HEK293 (cell line): Measurements from ENCODE around the gene EBF4.

Experiments used
- CTCF ChIA-PET: fragments of 350-600 bp; formaldehyde crosslinking; extraction: SDS; loops from one replicate; lab custom pipeline; 2021; ENCODE audit warnings: antibody characterized with exemption; lab: Yijun Ruan, JAX
- POLR2A ChIA-PET: fragments of 300-600 bp; formaldehyde crosslinking; extraction: SDS; loops from one replicate; lab custom pipeline; 2020; ENCODE audit warnings: antibody characterized with exemption, inconsistent platforms; lab: Yijun Ruan, JAX
- H3K27ac ChIP-seq: fragments of 200-500 bp; sonication (Bioruptor generic); 2 replicates; pipeline ENCODE4 v1.5.1; 2014; ENCODE audit warnings: low read depth, low read length, control low read depth, inconsistent platforms; ENCODE audit errors: extremely low read depth
- H3K36me3 ChIP-seq, 2 experiments: fragments of 200-500 bp in 1 of 2; sonication (Bioruptor generic) in 1 of 2; 1 replicate in 1 of 2; 2 replicates in 1 of 2; pipeline ENCODE4 v1.5.1; 2014 to 2017; ENCODE audit warnings: inconsistent platforms in 2 of 2, low read length in 2 of 2; ENCODE audit not compliant: control insufficient read depth in 2 of 2, insufficient read depth in 1 of 2
- H3K4me1 ChIP-seq: fragments of 200-500 bp; sonication (Bioruptor generic); 2 replicates; pipeline ENCODE4 v1.5.1; 2014; ENCODE audit warnings: mild to moderate bottlenecking, low read length, inconsistent platforms; ENCODE audit not compliant: control insufficient read depth, insufficient read depth
- H3K4me3 ChIP-seq: 2 replicates; pipeline ENCODE4 v1.5.1; 2011; ENCODE audit warnings: low read depth, mild to moderate bottlenecking, control low read depth, low read length, moderate library complexity
- H3K9me3 ChIP-seq: fragments of 200-500 bp; sonication (Bioruptor generic); 2 replicates; pipeline ENCODE4 v1.5.1; 2014; ENCODE audit warnings: low read depth, low read length, inconsistent platforms; ENCODE audit not compliant: control insufficient read depth, insufficient read depth
- EGR2 ChIP-seq: fragments of 450-650 bp; formaldehyde crosslinking; IDR thresholded peaks from 2 replicates; pipeline ENCODE4 v1.5.1; 2016; ENCODE audit warnings: low read depth, missing biosample characterization, missing genetic modification characterization
- ELK4 ChIP-seq: IDR thresholded peaks from 2 replicates; pipeline ENCODE4 v1.6.1; 2011; ENCODE audit warnings: mild to moderate bottlenecking, low read depth, low read length, borderline replicate concordance
- GLI4 ChIP-seq: fragments of 450-650 bp; formaldehyde crosslinking; IDR thresholded peaks from 2 replicates; pipeline ENCODE4 v1.5.1; 2016; ENCODE audit warnings: missing biosample characterization, missing genetic modification characterization
- IKZF3 ChIP-seq: fragments of 450-650 bp; IDR thresholded peaks from 2 replicates; pipeline ENCODE4 v1.5.0; 2018; ENCODE audit warnings: missing biosample characterization, mild to moderate bottlenecking, missing genetic modification characterization, moderate library complexity
- RBAK ChIP-seq: fragments of 450-650 bp; formaldehyde crosslinking; IDR thresholded peaks from 2 replicates; pipeline ENCODE4 v1.5.1; 2016; ENCODE audit warnings: missing biosample characterization, missing genetic modification characterization
- SCRT1 ChIP-seq: fragments of 450-650 bp; formaldehyde crosslinking; IDR thresholded peaks from 2 replicates; pipeline ENCODE4 v1.5.1; 2016; ENCODE audit warnings: missing biosample characterization, missing genetic modification characterization, borderline replicate concordance
- TRIM28 ChIP-seq: IDR thresholded peaks from 2 replicates; pipeline ENCODE4 v1.6.1; 2011; ENCODE audit warnings: low read length, control low read depth, borderline replicate concordance
- ZBTB1 ChIP-seq: fragments of 450-650 bp; formaldehyde crosslinking; IDR thresholded peaks from 2 replicates; pipeline ENCODE4 v1.5.1; 2016; ENCODE audit warnings: missing biosample characterization, missing genetic modification characterization
- ZBTB7A ChIP-seq: fragments of 450-650 bp; formaldehyde crosslinking; IDR thresholded peaks from 2 replicates; pipeline ENCODE4 v1.5.1; 2016; ENCODE audit warnings: low read depth, missing biosample characterization, missing genetic modification characterization
- ZFP37 ChIP-seq: fragments of 450-650 bp; formaldehyde crosslinking; IDR thresholded peaks from 2 replicates; pipeline ENCODE4 v1.5.1; 2016; ENCODE audit warnings: missing biosample characterization, missing genetic modification characterization
- ZNF148 ChIP-seq: fragments of 450-650 bp; formaldehyde crosslinking; IDR thresholded peaks from 2 replicates; pipeline ENCODE4 v1.5.0; 2017; ENCODE audit warnings: missing biosample characterization, missing genetic modification characterization, borderline replicate concordance
- ZNF174 ChIP-seq: fragments of 450-650 bp; formaldehyde crosslinking; IDR thresholded peaks from 2 replicates; pipeline ENCODE4 v1.5.0; 2017; ENCODE audit warnings: missing biosample characterization, mild to moderate bottlenecking, missing genetic modification characterization
- ZNF175 ChIP-seq: fragments of 450-650 bp; formaldehyde crosslinking; IDR thresholded peaks from 2 replicates; pipeline ENCODE4 v1.5.1; 2016; ENCODE audit warnings: missing biosample characterization, missing genetic modification characterization
- ZNF221 ChIP-seq: fragments of 450-650 bp; formaldehyde crosslinking; IDR thresholded peaks from 2 replicates; pipeline ENCODE4 v1.5.1; 2017; ENCODE audit warnings: missing biosample characterization, missing genetic modification characterization, borderline replicate concordance
- ZNF391 ChIP-seq: fragments of 450-650 bp; formaldehyde crosslinking; IDR thresholded peaks from 2 replicates; pipeline ENCODE4 v1.5.1; 2016; ENCODE audit warnings: low read depth, missing biosample characterization, missing genetic modification characterization, borderline replicate concordance
- ZNF449 ChIP-seq: fragments of 450-650 bp; formaldehyde crosslinking; IDR thresholded peaks from 2 replicates; pipeline ENCODE4 v1.5.1; 2017; ENCODE audit warnings: missing biosample characterization, mild to moderate bottlenecking, missing genetic modification characterization, moderate library complexity
- ZNF510 ChIP-seq: fragments of 450-650 bp; formaldehyde crosslinking; IDR thresholded peaks from 2 replicates; pipeline ENCODE4 v1.5.1; 2018; ENCODE audit warnings: mild to moderate bottlenecking, missing genetic modification characterization, missing biosample characterization; ENCODE audit not compliant: insufficient replicate concordance
- ZNF626 ChIP-seq: fragments of 450-650 bp; sonication (Bioruptor Pico); formaldehyde crosslinking; IDR thresholded peaks from 2 replicates; pipeline ENCODE4 v1.5.1; 2018; ENCODE audit warnings: missing biosample characterization, missing genetic modification characterization, inconsistent platforms
- ZNF701 ChIP-seq: fragments of 450-650 bp; formaldehyde crosslinking; IDR thresholded peaks from 2 replicates; pipeline ENCODE4 v1.5.1; 2016; ENCODE audit warnings: missing biosample characterization, missing genetic modification characterization
- ZNF76 ChIP-seq: fragments of 450-650 bp; formaldehyde crosslinking; IDR thresholded peaks from 2 replicates; pipeline ENCODE4; 2016; ENCODE audit warnings: low read depth, missing biosample characterization, missing genetic modification characterization, borderline replicate concordance
- ZNF837 ChIP-seq: fragments of 450-650 bp; formaldehyde crosslinking; IDR thresholded peaks from 2 replicates; pipeline ENCODE4 v1.5.1; 2016; ENCODE audit warnings: missing biosample characterization, missing genetic modification characterization
- ZNF843 ChIP-seq: fragments of 450-650 bp; formaldehyde crosslinking; IDR thresholded peaks from 2 replicates; pipeline ENCODE4 v1.5.1; 2016; ENCODE audit warnings: missing biosample characterization, missing genetic modification characterization
- ZSCAN5A ChIP-seq: fragments of 450-650 bp; formaldehyde crosslinking; IDR thresholded peaks from 2 replicates; pipeline ENCODE4 v1.5.1; 2016; ENCODE audit warnings: missing biosample characterization, missing genetic modification characterization
- TF ChIP-seq, protein P1 (sequence below): fragments of 450-650 bp; formaldehyde crosslinking; IDR thresholded peaks from 2 replicates; pipeline ENCODE4; 2016; ENCODE audit warnings: missing biosample characterization, missing genetic modification characterization
- TF ChIP-seq, protein P2 (sequence below): fragments of 450-650 bp; formaldehyde crosslinking; IDR thresholded peaks from 2 replicates; pipeline ENCODE4 v1.5.1; 2016; ENCODE audit warnings: missing biosample characterization, missing genetic modification characterization, borderline replicate concordance

EBF4 gene

GRCh38 chr20:2767768-2768631 lies 75.4 kb downstream of the EBF4 start:
- Histone ChIP-seq H3K27ac (no peak overlapping the region), H3K4me1 (no peaks in the 10 kb centered on the region), H3K36me3 (no peaks in the 10 kb centered on the region), H3K4me3 (no peak overlapping the region), H3K9me3 (no peaks in the 10 kb centered on the region)
- ChIA-PET CTCF (interaction anchor here (0.5 to 1.4 kb wide), 6 partner anchors 12 to 84 kb away, joined by 3 to 6 read pairs (median 6); no protein-coding TSS in a partner anchor), POLR2A (no interaction called here)
- TF ChIP-seq ZNF510 (tag by site-specific recombination), result no peak
- TF ChIP-seq ZNF391, result no peak
- TF ChIP-seq IKZF3 (tag by site-specific recombination), result no peak
- TF ChIP-seq, protein P1, sequence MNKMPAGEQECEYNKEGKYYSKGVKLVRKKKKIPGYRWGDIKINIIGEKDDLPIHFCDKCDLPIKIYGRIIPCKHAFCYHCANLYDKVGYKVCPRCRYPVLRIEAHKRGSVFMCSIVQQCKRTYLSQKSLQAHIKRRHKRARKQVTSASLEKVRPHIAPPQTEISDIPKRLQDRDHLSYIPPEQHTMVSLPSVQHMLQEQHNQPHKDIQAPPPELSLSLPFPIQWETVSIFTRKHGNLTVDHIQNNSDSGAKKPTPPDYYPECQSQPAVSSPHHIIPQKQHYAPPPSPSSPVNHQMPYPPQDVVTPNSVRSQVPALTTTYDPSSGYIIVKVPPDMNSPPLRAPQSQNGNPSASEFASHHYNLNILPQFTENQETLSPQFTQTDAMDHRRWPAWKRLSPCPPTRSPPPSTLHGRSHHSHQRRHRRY (tag by site-specific recombination), result no peak
- no peak for TF ChIP-seq ZNF837 (tag by site-specific recombination)
- no peak for TF ChIP-seq ZNF626
- no peak for TF ChIP-seq ZNF174 (tag by site-specific recombination)
- no peak for TF ChIP-seq GLI4 (tag by site-specific recombination)
- 0 out of 2 replicates have a peak, but pooled peaks have one; percentile 47 for TF ChIP-seq ZNF449 (tag by site-specific recombination)
- TF ChIP-seq EGR2 (tag by site-specific recombination), result peak; percentile 15; the same call in 1 of the 2 replicates
- no peak for TF ChIP-seq ZNF76 (tag by site-specific recombination)
- TF ChIP-seq ZBTB1 (tag by site-specific recombination), result no peak
- no peak for TF ChIP-seq RBAK (tag by site-specific recombination)
- no peak for TF ChIP-seq ZNF843 (tag by site-specific recombination)
- no peak for TF ChIP-seq ZNF701 (tag by site-specific recombination)
- no peak for TF ChIP-seq TRIM28

- CTCF ChIA-PET, result interaction anchor here (0.6 to 1.3 kb wide), 3 partner anchors 16 to 122 kb away, joined by 3 to 5 read pairs (median 3); no protein-coding TSS in a partner anchor
- no peaks in the 10 kb centered on the region for H3K4me1 ChIP-seq
- POLR2A ChIA-PET, result no interaction called here
- no peaks in the 10 kb centered on the region for H3K9me3 ChIP-seq
- H3K36me3 ChIP-seq, result no peaks in the 10 kb centered on the region
- no peak overlapping the region for H3K4me3 ChIP-seq
- no peak overlapping the region for H3K27ac ChIP-seq
- TF ChIP-seq, protein P2, sequence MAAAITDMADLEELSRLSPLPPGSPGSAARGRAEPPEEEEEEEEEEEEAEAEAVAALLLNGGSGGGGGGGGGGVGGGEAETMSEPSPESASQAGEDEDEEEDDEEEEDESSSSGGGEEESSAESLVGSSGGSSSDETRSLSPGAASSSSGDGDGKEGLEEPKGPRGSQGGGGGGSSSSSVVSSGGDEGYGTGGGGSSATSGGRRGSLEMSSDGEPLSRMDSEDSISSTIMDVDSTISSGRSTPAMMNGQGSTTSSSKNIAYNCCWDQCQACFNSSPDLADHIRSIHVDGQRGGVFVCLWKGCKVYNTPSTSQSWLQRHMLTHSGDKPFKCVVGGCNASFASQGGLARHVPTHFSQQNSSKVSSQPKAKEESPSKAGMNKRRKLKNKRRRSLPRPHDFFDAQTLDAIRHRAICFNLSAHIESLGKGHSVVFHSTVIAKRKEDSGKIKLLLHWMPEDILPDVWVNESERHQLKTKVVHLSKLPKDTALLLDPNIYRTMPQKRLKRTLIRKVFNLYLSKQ (tag by site-specific recombination), result no peak
- no peak for TF ChIP-seq SCRT1 (tag by site-specific recombination)
- TF ChIP-seq ZNF837 (tag by site-specific recombination), result no peak
- TF ChIP-seq ZNF221, result no peak
- TF ChIP-seq ELK4, result no peak
- TF ChIP-seq ZBTB7A (tag by site-specific recombination), result no peak
- no peak for TF ChIP-seq ZNF175 (tag by site-specific recombination)
- no peak for TF ChIP-seq ZSCAN5A (tag by site-specific recombination)
- TF ChIP-seq ZFP37, result no peak
- TF ChIP-seq ZNF148 (tag by site-specific recombination), result no peak
Observed at GRCh38 chr20:2768632-2769015, 76.0 kb downstream of the EBF4 start.
